IPS-15b (cell line): Measurements from ENCODE around the gene SLC4A1.

Experiments
- H3K27me3 ChIP-seq: one replicate; pipeline ENCODE4 v1.6.1; 2013; ENCODE audit warnings: low read length; ENCODE audit not compliant: control insufficient read depth, insufficient read depth
- H3K36me3 ChIP-seq: one replicate; pipeline ENCODE4 v1.6.1; 2013; ENCODE audit warnings: low read length; ENCODE audit not compliant: control insufficient read depth, insufficient read depth
- H3K4me1 ChIP-seq: one replicate; pipeline ENCODE4 v1.6.1; 2013; ENCODE audit warnings: mild to moderate bottlenecking, low read length; ENCODE audit not compliant: control insufficient read depth, insufficient read depth
- H3K4me3 ChIP-seq: one replicate; pipeline ENCODE4 v1.5.1; 2013; ENCODE audit warnings: low read depth, low read length
- H3K9ac ChIP-seq: one replicate; pipeline ENCODE4 v1.6.1; 2013; ENCODE audit warnings: low read depth, mild to moderate bottlenecking, low read length
- H3K9me3 ChIP-seq: one replicate; pipeline ENCODE4 v1.6.1; 2013; ENCODE audit warnings: mild to moderate bottlenecking, low read length; ENCODE audit not compliant: control insufficient read depth, insufficient read depth

SLC4A1 gene

GRCh38 chr17:44309472-44309871 is 41.5 kb upstream of the SLC4A1 start:
- peaks cover 29% of the 10 kb centered on the region for H3K4me1 ChIP-seq
- H3K36me3 ChIP-seq, result no peaks in the 10 kb centered on the region
- no peaks in the 10 kb centered on the region for H3K9me3 ChIP-seq
- H3K4me3 ChIP-seq, result peak overlapping the region; percentile 46
- H3K27me3 ChIP-seq, result peaks cover 6% of the 10 kb centered on the region
- no peak overlapping the region for H3K9ac ChIP-seq

GRCh38 chr17:44308865-44309264 is 40.9 kb upstream of the SLC4A1 start:
- peak overlapping the region; percentile 46 for H3K4me3 ChIP-seq

GRCh38 chr17:44308320-44308818 is 40.4 kb upstream of the SLC4A1 start, which contains the start of gene RUNDC3A:
Gene RUNDC3A (plus strand): TSS chr17:44308601. CDS start chr17:44308833, 232 bp downstream.
- H3K9me3 ChIP-seq, result no peaks in the 10 kb centered on the region
- H3K36me3 ChIP-seq, result no peaks in the 10 kb centered on the region
- H3K4me1 ChIP-seq, result peaks cover 29% of the 10 kb centered on the region
- peak within 1 kb of the TSS; percentile 69 for H3K4me3 ChIP-seq
- peak within 1 kb of the TSS; percentile 12 for H3K9ac ChIP-seq
- no peaks in the 10 kb centered on the region for H3K27me3 ChIP-seq

More at GRCh38 chr17:44308865-44309264, 40.9 kb upstream of the SLC4A1 start:
- H3K9ac ChIP-seq, result no peak overlapping the region
- no peaks in the 10 kb centered on the region for H3K36me3 ChIP-seq
- H3K9me3 ChIP-seq, result no peaks in the 10 kb centered on the region
- H3K4me1 ChIP-seq, result peaks cover 29% of the 10 kb centered on the region
- H3K27me3 ChIP-seq, result peaks cover 1% of the 10 kb centered on the region

DNA sequence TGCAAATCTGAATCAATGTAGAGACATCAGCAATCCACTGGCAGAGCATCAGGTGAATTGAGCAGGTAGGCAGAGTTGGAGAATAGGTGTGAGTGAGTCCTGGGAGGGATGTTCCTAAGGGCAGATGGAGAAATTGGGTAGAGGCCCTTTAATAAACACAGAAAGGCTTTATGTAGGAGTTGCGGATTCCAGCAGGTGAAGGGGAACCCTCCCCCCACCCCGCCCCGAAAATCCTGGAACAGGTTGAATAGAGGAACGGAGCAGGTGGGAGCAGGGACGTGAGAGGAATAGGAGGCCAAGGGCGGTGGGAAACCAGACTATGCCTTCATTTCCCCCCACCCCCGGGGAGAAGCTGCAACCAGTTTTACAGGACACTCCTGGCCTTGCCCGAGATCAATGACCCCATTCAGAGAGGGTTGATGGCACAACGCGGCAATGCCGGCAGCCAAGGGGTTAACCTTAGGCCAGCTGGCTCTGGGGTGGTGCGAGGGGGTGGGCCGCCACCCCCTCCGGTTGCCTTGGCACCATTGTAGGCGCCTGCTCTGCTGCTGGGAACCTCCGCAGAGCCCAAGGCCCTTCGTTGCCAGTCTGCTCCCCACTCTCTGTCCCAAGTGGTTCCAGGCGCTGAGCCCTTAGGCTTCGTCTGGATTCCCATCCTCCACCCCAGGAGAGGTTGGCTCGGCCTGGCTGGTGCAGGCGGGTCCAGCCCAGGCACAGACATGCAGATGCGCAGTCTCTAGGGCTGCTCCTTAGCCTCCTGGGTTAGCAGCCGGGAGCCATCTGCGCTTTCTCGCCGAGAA is 39.7 kb upstream of the SLC4A1 start:
- peaks cover 25% of the 10 kb centered on the region for H3K4me1 ChIP-seq
- no peaks in the 10 kb centered on the region for H3K27me3 ChIP-seq
- H3K36me3 ChIP-seq, result no peaks in the 10 kb centered on the region
- peak overlapping the region; percentile 12 for H3K9ac ChIP-seq
- peak overlapping the region; percentile 69 for H3K4me3 ChIP-seq
- no peaks in the 10 kb centered on the region for H3K9me3 ChIP-seq

- no peaks in the 10 kb centered on the region for H3K9me3 ChIP-seq
- H3K36me3 ChIP-seq, result no peaks in the 10 kb centered on the region
- no peak overlapping the region for H3K4me3 ChIP-seq
- H3K9ac ChIP-seq, result no peak overlapping the region
- H3K27me3 ChIP-seq, result no peaks in the 10 kb centered on the region
- H3K4me1 ChIP-seq, result peaks cover 10% of the 10 kb centered on the region
Observed at GRCh38 chr17:44304651-44305050, 36.7 kb upstream of the SLC4A1 start.

GRCh38 chr17:44297975-44298374 is 30.0 kb upstream of the SLC4A1 start:
- no peaks in the 10 kb centered on the region for H3K36me3 ChIP-seq
- H3K4me3 ChIP-seq, result no peak overlapping the region
- no peak overlapping the region for H3K9ac ChIP-seq
- no peaks in the 10 kb centered on the region for H3K27me3 ChIP-seq
- H3K9me3 ChIP-seq, result no peaks in the 10 kb centered on the region
- H3K4me1 ChIP-seq, result no peaks in the 10 kb centered on the region

GRCh38 chr17:44293509-44294226 is 25.7 kb upstream of the SLC4A1 start:
- no peaks in the 10 kb centered on the region for H3K36me3 ChIP-seq
- H3K4me1 ChIP-seq, result no peaks in the 10 kb centered on the region
- H3K9ac ChIP-seq, result no peak overlapping the region
- no peaks in the 10 kb centered on the region for H3K27me3 ChIP-seq
- no peak overlapping the region for H3K4me3 ChIP-seq
- no peaks in the 10 kb centered on the region for H3K9me3 ChIP-seq

DNA sequence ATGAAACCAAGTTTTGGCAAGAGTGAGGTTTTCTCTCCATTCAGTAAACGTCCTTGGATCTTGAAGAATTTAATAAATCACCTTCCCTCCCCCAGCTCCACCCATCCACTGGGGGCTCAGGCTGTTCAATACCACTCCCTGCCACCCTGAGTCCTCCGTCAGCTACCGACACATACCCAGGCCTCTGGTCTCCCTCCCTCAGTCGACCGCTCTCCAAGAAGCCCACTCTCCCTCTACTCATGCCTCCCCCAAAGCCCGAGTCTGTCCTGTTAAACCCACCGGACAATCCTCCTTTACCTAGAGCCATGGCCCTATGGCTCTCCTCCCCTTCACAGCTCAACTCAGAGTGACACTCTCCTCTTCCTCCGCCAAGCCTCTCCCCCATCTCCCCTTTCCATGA is 19.7 kb upstream of the SLC4A1 start:
- Histone ChIP-seq H3K4me3 (no peak overlapping the region), H3K4me1 (no peaks in the 10 kb centered on the region), H3K9ac (no peak overlapping the region), H3K9me3 (no peaks in the 10 kb centered on the region), H3K36me3 (no peaks in the 10 kb centered on the region), H3K27me3 (no peaks in the 10 kb centered on the region)

GRCh38 chr17:44284024-44284400 is 16.1 kb upstream of the SLC4A1 start:
- no peaks in the 10 kb centered on the region for H3K27me3 ChIP-seq
- no peak overlapping the region for H3K4me3 ChIP-seq
- H3K4me1 ChIP-seq, result peaks cover 5% of the 10 kb centered on the region
- H3K36me3 ChIP-seq, result no peaks in the 10 kb centered on the region
- no peaks in the 10 kb centered on the region for H3K9me3 ChIP-seq
- H3K9ac ChIP-seq, result no peak overlapping the region

DNA sequence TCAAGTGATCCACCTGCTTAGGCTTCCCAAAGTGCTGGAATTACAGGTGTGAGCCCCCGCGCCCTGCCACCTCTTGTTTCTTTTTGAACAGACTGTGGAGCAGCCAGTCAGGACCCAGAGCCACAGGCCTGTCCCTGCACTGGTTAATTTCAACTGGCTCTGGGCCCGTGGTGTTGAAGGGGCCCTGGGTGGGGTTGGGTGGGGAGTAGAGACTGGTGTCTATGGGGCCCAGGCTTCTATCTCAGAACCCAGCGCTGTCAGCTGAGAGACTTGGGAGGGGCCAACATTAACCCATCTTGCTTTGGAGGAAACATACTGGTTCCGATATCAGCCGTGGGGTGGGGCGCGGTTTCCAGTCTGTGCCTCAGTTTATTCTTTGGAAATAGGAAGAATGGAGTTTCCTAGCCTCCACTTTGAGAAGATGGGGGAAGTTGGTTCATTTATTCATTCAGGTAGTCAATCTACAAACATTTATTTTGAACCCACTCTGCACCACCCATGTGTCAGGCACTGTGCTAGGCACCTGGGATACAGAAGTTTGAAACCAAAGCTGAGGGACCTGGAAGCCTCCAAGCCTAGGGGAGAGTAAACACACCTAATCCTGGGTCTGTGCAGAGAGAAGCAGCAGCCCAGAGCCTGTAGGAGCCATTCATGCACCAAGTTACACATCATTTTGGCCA is 15.5 kb upstream of the SLC4A1 start:
- H3K36me3 ChIP-seq, result no peaks in the 10 kb centered on the region
- no peaks in the 10 kb centered on the region for H3K9me3 ChIP-seq
- no peak overlapping the region for H3K9ac ChIP-seq

DNA sequence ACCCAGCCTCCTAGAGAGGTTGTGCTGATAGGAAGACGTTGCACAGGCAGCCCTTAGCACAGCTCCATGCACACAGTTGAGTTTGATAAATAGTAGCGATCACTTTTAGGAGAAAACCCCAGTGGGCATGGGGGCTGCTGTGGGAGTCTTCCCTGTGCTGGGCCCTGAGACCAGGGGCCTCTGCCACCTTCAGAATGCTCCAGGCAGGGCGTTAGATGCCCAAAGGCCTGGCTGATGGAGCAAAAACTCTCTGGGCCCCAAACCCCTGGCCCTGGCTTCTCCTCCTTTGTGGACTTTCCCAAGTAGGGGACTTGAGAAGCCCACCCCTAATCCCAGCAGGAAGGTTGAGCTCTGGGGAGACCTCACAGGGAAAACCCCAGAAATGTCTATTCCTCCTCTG is 14.3 kb upstream of the SLC4A1 start:
- Histone ChIP-seq H3K27me3 (no peaks in the 10 kb centered on the region), H3K9ac (no peak overlapping the region), H3K4me3 (no peak overlapping the region), H3K9me3 (no peaks in the 10 kb centered on the region), H3K4me1 (peaks cover 5% of the 10 kb centered on the region), H3K36me3 (no peaks in the 10 kb centered on the region)

More for the DNA sequence above, 15.5 kb upstream of the SLC4A1 start:
- H3K4me3 ChIP-seq, result no peak overlapping the region
- no peaks in the 10 kb centered on the region for H3K27me3 ChIP-seq
- H3K4me1 ChIP-seq, result peaks cover 5% of the 10 kb centered on the region
